Neutrophil (primary cell): Measurements from ENCODE around the gene PLCG1.

Experiments used
- H3K27ac ChIP-seq: fragments of 200-600 bp; sonication (generic); 2 replicates; pipeline ENCODE4 v1.5.1; 2016; ENCODE audit warnings: mild to moderate bottlenecking, moderate library complexity
- H3K27me3 ChIP-seq: fragments of 200-600 bp; sonication (generic); 2 replicates; pipeline ENCODE4 v1.6.0; 2016; ENCODE audit warnings: mild to moderate bottlenecking
- H3K36me3 ChIP-seq: fragments of 200-600 bp; sonication (generic); 2 replicates; pipeline ENCODE4 v1.5.1; 2017
- H3K4me1 ChIP-seq, 2 experiments: fragments of 200-600 bp in 1 of 2; sonication (generic) in 1 of 2; 1 replicate in 1 of 2; 2 replicates in 1 of 2; pipeline versions ENCODE4 v1.5.1 to v1.6.1; 2013 to 2016; ENCODE audit warnings: low read depth in 1 of 2, low read length in 1 of 2, mild to moderate bottlenecking in 1 of 2, moderate library complexity in 1 of 2; ENCODE audit not compliant: control insufficient read depth in 1 of 2, insufficient read depth in 1 of 2
- H3K4me3 ChIP-seq, 2 experiments: fragments of 200-600 bp in 1 of 2; sonication (generic) in 1 of 2; 1 replicate in 1 of 2; 2 replicates in 1 of 2; pipeline ENCODE4 v1.5.1; 2013 to 2016; ENCODE audit warnings: low read depth in 1 of 2, low read length in 1 of 2, mild to moderate bottlenecking in 1 of 2, moderate library complexity in 1 of 2
- H3K9me3 ChIP-seq: fragments of 200-600 bp; sonication (generic); 2 replicates; pipeline ENCODE4 v1.5.1; 2016
- TF ChIP-seq, protein P1 (sequence below): fragments of 200-600 bp; sonication (generic); IDR thresholded peaks from 2 replicates; pipeline ENCODE4 v1.5.1; 2016; ENCODE audit warnings: antibody characterized with exemption

The PLCG1 gene

DNA sequence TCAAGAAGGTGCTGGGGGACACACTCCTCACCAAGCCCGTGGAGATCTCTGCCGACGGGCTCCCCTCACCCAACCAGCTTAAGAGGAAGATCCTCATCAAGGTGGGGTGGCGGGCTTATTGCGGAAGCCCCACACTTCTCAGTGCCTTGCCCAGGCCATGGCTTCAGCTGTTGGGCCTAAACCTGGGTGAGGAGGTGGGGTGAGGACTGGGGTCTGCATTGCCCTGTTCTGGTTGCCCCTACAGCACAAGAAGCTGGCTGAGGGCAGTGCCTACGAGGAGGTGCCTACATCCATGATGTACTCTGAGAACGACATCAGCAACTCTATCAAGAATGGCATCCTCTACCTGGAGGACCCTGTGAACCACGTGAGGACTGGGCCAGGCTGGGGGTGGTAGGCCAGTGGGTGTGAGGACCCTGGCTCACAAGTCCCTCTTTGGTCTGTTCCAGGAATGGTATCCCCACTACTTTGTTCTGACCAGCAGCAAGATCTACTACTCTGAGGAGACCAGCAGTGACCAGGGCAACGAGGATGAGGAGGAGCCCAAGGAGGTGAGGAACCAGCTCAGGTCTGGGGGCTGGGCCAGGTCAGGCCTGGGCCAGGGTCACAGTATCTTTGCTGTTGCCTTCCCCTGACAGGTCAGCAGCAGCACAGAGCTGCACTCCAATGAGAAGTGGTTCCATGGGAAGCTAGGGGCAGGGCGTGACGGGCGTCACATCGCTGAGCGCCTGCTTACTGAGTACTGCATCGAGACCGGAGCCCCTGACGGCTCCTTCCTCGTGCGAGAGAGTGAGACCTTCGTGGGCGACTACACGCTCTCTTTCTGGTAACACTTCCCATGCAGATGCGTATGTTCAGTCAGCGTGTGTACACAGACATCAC lies 27.9 kb downstream of the PLCG1 start:
- Histone ChIP-seq H3K9me3 (no peaks in the 10 kb centered on the region), H3K36me3 (no peaks in the 10 kb centered on the region), H3K27me3 (peaks cover 57% of the 10 kb centered on the region), H3K4me3 (no peak overlapping the region), H3K4me1 (no peaks in the 10 kb centered on the region), H3K27ac (no peak overlapping the region)
- TF ChIP-seq, protein P1, sequence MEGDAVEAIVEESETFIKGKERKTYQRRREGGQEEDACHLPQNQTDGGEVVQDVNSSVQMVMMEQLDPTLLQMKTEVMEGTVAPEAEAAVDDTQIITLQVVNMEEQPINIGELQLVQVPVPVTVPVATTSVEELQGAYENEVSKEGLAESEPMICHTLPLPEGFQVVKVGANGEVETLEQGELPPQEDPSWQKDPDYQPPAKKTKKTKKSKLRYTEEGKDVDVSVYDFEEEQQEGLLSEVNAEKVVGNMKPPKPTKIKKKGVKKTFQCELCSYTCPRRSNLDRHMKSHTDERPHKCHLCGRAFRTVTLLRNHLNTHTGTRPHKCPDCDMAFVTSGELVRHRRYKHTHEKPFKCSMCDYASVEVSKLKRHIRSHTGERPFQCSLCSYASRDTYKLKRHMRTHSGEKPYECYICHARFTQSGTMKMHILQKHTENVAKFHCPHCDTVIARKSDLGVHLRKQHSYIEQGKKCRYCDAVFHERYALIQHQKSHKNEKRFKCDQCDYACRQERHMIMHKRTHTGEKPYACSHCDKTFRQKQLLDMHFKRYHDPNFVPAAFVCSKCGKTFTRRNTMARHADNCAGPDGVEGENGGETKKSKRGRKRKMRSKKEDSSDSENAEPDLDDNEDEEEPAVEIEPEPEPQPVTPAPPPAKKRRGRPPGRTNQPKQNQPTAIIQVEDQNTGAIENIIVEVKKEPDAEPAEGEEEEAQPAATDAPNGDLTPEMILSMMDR: no peak

GRCh38 chr20:41166201-41167117 lies 29.1 kb downstream of the PLCG1 start:
- TF ChIP-seq, protein P1: no peak
- Histone ChIP-seq H3K27me3 (peaks cover 52% of the 10 kb centered on the region), H3K4me3 (no peak overlapping the region), H3K27ac (no peak overlapping the region), H3K36me3 (no peaks in the 10 kb centered on the region), H3K4me1 (no peaks in the 10 kb centered on the region), H3K9me3 (no peaks in the 10 kb centered on the region)

DNA sequence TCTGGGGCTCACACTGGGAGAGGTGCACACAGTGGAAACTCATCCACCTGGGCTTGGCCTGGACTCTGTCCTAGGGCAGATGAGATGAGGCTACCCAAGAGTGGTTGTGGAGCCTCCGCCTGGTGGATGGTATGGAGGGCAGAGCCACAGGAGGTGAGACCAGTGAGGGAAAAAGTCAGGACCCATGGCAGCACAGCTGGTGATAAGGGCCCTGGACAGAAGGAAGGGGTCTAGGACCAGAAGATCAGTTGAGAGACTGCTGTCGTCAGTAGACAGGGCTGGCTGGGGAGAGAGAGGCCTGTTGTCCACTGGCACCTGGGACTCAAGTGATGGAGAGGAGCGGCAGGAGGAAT lies 29.8 kb downstream of the PLCG1 start:
- Histone ChIP-seq H3K4me1 (no peaks in the 10 kb centered on the region), H3K27me3 (peaks cover 52% of the 10 kb centered on the region), H3K4me3 (no peak overlapping the region), H3K9me3 (no peaks in the 10 kb centered on the region), H3K27ac (no peak overlapping the region), H3K36me3 (no peaks in the 10 kb centered on the region)
- TF ChIP-seq, protein P1: no peak

- Histone ChIP-seq H3K27ac (no peak overlapping the region), H3K4me1 (no peaks in the 10 kb centered on the region), H3K36me3 (no peaks in the 10 kb centered on the region), H3K27me3 (peaks cover 52% of the 10 kb centered on the region), H3K4me3 (no peak overlapping the region), H3K9me3 (no peaks in the 10 kb centered on the region)
- TF ChIP-seq, protein P1: no peak
Measured at GRCh38 chr20:41167481-41168253, 30.3 kb downstream of the PLCG1 start.
